Vagina (tissue), 2 donors: ENCODE data around the gene PPTC7.

ENCODE experiments used
- CTCF ChIP-seq, 3 experiments: fragments of 450-650 bp in 2 of 3; fragments of 200-600 bp in 1 of 3; sonication (generic) in 1 of 3; IDR thresholded peaks; one replicate each; pipeline ENCODE4 v1.5.1; 2017 to 2019; ENCODE audit warnings: antibody characterized with exemption in 3 of 3, mild to moderate bottlenecking in 2 of 3, moderate library complexity in 2 of 3
- POLR2A ChIP-seq, 2 donors: fragments of 450-650 bp; IDR thresholded peaks; one replicate each; pipeline ENCODE4 v1.6.1; 2017; ENCODE audit warnings: antibody characterized with exemption in 2 of 2, mild to moderate bottlenecking in 2 of 2, moderate library complexity in 2 of 2
- POLR2AphosphoS5 ChIP-seq, 2 donors: sonication (generic); formaldehyde crosslinking; IDR thresholded peaks; one replicate each; pipeline ENCODE4 v1.9.0; 2017; ENCODE audit warnings: antibody characterized with exemption in 2 of 2, mild to moderate bottlenecking in 2 of 2, low read depth in 1 of 2; ENCODE audit not compliant: insufficient read depth in 1 of 2

DNA sequence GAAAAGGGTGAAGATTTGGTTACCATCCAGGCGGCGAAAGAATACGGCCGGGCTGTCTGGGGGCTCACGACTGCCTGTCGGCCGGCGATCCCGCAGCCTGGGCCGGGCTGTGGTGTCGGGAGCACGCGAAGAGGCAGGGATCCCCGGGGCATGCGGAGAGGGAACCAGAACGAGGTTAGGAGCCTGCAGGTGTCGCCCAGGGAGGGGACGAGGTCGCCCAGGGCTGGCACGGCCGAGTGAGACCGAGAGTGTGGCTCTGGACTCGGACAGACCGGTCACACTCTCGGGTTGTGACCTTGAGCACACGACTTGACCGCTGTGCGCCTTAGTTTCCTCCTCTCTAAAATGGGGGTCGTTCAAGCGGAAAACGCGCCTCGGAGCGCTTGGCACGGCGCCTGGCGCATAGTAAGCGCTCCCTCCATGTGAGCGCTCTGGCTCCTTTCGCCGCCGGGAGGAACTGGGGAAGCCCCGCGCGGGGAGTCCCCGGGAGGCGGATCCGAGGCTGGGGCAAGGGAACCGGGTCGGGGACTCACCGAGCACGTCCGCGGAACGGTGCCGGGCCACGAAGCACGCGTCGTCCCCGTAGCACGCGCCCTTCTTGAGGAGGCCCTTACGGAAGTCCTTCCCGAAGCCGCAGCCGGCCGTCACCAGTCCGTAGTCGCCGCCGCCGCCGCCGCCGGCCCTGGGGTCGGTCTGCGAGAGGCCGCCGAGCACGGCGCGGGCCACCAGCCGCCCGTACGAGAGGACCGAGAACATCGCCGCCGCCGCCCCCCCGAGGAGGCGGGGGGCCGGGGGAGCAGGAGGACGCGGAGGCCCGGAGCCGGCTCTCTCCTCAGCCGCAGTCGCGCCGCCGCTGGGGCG, 612 bp downstream of the PPTC7 start:
- no peak for TF ChIP-seq CTCF (IDR thresholded peaks at IDR 0.05)
- no peak for TF ChIP-seq POLR2A (IDR thresholded peaks at IDR 0.05)
- peak; percentile 18 to 63 for TF ChIP-seq POLR2AphosphoS5 (IDR thresholded peaks at IDR 0.05; ENCODE audit: insufficient read depth in 1 of 2, low read depth in 1 of 2)
